Activated CD4-positive, alpha-beta T cell treated with anti-CD3 and anti-CD28 coated beads for 48 hours (primary cell): Measurements from ENCODE around the gene PPFIA2.
A peak's percentile ranks its signal among the peaks of the same experiment; 100 is the strongest.

Source experiments
- DNase-seq: peaks from one replicate; pipeline ENCODE4 v3.0.0-alpha.2; 2020

PPFIA2 gene

DNA sequence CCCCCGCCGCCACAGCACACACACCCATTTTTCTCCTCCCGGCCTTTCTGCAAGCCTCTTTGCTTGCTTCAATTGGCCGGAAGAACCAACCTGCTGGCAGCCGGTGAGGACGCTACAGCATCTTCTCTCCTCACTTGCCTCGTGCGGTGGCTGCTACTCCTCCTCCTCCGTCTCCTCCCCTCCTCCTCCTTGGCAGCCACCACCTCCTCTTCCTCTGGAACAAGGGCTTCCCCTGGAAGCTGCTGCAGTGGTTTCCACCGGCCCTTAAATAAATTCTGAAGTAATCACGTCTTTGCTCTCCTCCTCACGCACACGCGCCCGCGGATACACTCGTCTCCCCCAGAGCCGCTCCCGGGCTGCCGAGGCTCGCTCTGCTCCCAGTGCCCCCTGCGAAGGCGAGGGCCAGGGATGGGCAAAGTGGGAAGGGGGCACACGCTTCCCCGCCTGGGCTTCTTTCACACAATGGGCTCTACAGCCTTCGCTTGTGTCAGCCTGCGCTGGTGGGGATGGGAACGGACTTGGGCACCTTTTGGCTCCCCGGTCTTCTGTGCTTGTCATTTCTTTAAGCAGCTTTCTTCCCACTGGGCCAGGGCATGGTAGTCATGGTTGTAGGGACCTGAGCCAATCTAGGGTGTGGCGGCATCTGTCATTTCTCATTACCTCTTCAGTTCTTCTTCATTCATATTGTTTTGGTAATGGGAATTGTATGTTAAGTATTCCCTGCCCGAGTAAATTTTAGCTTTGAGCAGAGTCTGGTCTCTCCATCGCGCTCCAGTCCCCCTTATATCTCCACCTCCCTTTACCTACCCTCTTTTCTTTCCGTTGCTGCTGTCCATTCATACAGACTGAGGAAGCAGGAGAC lies at the start of gene PPFIA2:
PPFIA2 (minus strand) TSS at position 161 of the 862 bp plus-strand sequence.
- DNase-seq = peak; percentile 25

DNA sequence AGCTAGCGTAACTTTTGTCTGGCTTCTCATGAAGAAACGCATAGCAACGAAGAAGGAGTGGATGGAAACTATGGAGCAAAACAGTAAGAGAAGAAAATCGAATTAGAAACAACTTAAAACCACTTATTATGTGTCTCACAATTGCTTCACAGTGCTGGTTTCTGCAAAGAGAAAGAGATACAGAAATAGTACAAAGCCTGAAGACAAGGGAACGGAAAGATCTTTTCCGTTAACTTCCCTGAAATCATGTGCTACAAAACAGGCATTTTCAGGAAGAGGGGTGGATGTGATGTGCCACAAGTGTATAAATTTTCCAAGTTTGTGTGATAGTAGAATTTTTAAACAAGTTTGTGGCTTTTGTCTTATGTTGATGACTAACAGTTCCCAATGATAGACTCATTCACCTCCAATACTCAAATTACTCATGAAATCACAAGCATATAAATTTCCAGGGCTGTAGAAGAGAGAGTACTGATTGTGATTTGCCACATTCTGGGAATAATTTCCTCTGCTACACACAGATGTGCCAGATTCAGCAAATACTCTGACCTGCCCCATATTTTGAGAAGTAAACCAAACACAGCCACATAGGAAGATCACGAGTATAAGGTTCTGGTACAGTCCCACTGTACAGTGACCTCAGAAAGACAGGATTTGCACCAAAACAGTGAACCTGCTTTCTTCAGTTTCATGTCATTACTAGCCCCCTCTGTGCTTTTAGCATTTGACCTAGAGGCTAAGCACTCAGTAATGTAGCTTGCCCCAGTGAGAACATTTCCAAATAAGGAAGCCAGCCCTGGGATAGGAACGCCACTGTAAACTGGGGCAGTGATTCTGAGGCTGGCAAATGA lies 41.4 kb upstream of the PPFIA2 start:
- no peak for DNase-seq

DNA sequence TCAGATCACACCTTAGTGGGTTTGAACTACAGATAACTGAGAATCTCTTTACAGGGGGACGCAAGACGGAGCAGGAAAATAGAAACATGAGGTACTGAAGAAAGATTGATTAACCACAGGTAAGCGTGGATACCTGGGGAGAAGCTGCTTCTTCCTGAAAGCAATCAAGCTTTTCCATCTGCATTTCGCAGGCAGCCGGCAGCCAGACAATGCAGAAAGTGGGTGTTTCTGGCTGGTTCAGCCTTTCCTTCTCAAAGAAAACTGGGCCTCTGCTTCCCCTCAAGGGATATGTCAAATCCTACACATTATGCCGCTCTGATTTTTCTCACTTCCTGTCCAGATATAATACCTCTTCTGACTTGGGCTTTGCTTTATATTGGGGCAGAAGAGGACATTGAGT lies 39.1 kb upstream of the PPFIA2 start:
- DNase-seq = no peak

DNA sequence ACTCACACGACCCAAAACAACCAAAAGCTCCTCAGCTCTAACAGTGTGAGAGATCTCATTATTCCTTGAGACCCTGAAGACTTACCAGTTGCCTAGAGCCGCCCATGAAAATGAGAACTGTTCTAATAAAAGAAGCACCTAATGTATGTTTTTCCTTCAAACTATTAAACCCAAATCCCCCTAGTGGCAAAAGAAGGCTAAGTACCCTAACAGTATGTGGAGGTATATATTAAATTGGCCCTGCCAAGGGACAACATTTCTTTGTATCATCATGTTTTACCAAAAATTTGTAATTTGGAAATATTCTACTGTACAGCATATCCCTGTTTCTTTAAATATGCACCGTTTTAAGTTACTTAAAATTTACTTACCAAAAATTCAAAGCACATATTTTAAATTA lies 38.0 kb upstream of the PPFIA2 start:
- DNase-seq = no peak

DNA sequence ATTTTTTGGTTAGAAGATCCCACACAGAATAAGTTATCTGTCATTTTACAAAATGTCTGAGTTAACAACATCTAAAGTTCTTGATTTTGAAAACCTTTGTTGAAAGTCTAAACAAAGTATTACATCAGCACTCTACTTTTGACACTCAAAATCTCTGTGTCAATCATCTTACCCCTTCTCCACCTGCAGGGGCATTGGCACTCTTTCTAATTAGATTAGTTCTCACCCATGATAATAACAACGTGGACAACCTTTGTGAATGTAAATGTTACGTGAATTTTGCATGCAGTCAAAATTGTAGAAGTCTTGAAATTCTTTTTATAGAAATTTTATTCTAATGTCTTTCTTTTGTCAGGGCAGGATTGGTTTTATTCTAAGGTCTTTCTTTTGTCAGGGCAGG lies 33.5 kb upstream of the PPFIA2 start:
- DNase-seq = no peak

DNA sequence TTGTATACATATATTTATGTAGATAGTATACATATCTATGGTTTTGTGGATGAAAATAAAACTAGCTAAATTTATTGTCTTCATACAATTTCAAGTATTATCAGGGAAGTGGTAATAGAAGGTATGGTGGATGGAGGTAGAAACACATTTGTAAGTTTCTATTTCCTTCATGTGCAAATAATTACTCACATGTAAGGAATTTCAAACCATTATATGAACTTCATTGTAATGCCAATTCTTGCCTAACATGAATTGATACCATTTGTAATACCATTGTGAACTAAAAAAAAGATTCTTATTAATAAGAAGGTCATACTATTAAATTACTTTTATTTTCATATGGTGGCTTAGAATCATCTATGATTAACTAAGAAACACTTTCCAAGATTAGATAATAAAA lies 20.1 kb upstream of the PPFIA2 start:
- no peak for DNase-seq

DNA sequence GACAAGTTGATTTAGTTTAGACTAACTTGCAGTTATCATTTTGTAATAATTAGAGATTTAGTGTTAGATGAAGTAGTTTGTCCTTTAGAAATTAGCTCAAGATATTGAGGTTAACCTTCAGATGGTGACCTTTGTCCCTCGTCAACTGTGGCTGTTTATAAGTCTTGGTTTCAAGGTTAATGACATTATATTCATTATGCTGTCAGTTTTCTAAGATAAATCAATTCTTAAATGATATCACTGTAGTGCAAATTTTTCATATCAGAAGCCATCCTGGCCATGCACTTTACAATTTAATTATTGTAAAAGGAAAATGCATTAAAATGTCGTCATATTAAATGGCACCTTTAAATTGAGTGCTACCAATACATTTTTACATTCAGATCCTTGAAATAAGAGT lies 19.6 kb upstream of the PPFIA2 start:
- no peak for DNase-seq

DNA sequence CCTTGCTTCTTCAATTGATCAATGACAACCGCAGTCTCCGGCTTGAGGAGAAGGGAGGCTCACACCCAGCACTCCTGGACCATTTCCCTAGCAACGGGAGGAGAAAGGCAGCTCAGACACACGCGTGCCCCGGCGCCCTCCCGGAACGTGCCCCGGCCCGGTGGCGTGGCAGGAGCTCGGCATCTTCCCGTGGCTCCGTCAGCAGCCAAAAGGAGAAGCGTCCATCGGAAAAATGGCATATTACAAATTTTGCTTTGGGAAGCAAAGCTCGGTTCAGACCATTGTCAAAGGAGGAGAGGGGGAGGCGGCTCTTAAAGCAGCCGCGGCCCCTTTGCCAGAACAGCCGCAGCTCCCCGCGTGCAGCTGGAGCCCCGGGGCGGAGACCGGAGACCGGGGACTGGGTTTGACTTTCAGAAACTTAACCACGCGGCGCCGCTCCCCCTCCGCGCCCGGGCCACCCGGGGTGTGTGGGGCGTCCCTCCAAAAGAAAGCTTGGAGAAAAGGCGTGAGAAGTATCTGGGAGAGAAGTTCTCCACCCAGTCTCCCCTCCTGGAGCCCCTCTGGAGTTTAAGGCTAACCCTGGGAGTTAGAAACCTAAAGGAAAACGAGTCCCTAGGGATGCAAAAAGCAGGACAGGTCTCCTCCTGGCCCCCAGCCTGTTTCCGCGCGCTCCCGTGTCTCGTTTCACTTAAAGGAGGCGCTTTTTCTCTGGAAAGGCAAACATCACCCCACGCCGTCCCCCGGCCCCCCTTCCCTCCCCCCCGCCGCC lies 545 bp downstream of the PPFIA2 start:
- peak; percentile 27 for DNase-seq

DNA sequence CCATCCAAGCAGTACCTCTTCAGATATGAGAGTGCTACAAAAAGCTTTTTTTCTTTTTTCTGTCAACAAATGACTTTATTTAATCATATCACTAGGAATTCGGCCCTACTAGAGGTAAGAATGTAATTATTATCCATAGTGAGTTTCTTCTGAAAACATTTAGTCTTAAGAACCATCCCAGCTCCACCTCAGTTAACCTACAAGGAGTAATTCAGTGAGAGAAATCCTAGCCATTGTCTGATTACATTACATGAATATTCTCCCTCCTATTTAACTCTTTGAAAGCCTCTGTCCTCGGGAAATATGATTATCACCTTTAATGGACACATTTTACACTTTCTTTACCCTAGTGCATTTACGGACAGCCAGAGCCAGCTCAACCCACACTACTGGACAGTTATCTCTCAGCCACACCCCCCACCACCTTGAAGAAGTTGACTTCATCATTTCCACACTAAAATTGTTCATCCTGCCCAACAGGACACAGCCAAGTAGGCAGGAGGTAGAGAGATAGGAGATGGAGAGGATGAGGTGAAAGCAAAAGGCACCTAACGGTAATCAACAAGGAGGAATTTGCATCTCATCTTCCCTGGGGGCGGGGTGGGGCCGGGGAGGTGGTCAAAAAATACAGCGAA lies 1.3 kb downstream of the PPFIA2 start:
- no peak for DNase-seq

DNA sequence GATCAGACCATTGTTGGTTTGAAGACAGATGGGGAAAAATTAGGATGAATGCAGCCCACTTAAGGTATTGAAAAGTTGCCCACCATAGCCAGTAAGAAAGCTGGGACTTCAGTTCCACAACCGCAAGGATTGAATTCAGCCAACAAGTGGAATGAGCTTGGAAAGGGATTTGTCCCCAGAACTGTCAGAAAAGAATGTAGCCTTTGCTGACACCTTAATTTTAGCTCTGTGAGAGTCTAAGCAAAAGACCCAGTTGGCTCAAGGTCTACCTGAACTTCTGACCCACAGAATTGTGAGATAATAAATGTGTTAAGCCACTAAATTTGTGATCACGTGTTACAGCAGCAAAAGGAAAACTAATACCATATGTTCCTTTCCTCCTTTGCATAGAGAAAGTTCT lies 29.4 kb downstream of the PPFIA2 start:
- no peak for DNase-seq

DNA sequence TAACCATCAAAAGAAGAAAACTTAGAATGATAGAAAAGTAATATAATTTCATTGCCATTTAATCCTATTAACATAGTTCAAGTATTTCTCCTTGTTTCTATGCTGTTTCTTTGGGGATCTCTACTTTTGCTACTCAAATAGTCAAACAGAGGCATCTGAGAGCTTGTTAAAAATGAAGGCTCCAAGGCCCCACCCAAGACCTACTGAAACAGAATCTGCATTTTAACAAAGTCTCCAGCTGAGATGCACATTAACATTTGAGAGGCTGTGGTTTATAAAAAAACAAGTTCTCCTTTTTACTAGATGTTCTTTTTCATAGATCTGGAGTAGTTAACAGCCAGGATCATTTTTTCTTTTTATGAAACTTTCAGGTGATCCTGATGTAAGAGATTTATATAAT lies 31.8 kb downstream of the PPFIA2 start:
- DNase-seq = no peak

DNA sequence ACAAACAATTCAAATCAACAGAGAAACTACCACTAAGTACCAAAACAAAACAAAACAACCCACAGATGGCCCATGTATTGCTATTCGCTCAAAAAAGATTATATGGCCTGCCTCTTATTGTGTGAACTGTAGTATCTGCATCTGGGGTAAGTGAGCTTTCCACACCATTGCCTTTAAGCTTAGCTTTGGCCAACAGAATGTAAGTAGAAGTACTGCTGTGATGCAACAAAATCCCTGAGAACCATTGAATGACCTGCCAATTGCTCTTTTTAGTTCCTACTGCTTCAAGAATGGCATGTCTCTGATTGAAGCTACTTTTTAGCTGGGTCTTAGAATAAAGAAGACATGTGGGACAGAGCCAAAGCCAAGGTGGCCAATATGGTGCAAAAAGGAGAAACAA lies 32.5 kb downstream of the PPFIA2 start:
- DNase-seq = no peak

DNA sequence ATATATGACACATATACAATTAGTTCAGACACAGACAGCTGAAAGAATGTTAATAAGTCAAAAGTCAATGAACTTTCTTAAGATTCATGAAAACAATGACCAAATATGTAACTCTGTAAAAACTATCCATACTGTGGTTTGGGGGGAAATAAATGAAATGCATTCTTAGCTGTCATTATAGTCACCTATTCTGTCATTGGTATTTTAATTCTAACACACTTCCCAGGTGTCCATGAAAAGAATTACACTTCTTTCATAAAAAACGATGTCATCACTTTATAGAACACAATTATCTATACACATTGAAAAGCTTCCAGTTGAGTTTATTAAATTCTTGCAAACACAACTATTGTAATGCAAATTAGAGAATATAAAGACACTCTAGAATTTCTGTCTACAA lies 35.8 kb downstream of the PPFIA2 start:
- no peak for DNase-seq

DNA sequence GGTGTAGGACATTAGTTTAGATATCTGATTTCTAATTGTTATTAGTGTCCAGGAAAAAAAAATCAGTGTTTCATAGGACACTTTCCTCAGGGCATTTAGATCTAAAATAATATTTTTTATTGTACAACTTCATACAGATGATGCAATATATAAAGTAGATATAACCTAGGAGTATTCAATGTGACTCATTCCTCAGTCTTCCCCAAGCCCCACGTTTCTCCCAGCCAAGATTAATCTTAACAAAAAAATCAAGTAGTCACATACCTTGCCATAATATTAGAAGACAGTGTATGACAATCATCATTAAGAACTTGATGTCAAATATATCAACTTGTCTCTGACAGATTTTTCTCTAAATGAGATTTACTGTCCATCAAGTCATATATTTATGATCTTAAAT lies 37.1 kb downstream of the PPFIA2 start:
- DNase-seq = no peak

DNA sequence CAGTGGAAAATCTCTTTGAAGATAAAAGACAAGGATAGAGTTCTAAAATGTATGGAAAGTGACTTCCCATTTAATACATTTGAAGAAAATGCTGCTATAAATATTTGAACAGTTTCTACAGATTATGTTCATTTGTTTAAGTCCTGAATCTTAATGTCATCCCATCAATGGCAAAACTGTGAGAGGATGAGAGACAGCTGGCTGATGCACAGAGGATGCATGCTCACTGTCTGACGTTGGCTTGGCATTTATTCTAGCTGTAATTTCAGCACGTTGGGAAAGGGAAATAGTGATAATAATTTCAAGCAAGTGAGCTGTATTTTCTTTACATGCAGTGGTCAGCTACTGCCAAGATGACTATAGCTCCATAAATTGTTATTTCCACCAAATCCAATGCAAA lies 40.5 kb downstream of the PPFIA2 start:
- DNase-seq = no peak

DNA sequence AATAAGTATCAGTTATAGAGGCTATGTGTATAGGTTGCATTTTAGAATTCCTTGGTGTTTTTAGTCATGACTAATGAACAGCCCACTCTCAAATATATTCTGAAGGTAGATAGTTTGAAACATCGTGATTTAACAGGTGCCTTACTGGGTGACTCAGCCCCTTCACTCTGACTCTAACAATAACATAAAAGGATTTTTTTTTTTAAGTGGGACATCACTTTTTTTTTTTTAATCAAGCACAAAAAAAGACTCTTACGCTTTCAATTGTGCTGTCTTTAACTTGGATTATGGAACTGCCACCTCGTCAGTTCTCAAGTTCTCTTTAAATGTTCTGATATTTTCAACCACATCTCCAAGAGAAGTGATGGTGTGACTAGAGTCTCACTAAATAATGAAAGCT lies 46.6 kb downstream of the PPFIA2 start:
- DNase-seq = no peak

DNA sequence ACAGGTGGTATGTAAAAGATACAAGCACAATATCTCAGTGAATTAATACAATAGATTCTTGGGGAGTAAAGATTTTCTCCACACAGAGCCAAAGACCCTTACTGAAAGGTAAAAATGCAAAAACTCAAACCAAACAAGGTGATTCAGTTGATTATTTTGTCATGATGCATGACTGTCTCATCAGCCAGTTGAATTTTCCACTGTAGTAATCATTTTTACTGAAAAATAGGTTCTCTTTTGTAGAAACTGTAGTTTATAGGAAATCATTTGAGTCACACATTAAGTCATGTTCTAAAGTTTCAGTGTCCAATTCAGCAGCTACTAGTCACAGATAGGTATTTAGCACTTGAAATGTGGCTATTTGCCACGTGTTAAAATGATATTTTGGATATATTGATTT lies 53.6 kb downstream of the PPFIA2 start:
- DNase-seq = no peak

DNA sequence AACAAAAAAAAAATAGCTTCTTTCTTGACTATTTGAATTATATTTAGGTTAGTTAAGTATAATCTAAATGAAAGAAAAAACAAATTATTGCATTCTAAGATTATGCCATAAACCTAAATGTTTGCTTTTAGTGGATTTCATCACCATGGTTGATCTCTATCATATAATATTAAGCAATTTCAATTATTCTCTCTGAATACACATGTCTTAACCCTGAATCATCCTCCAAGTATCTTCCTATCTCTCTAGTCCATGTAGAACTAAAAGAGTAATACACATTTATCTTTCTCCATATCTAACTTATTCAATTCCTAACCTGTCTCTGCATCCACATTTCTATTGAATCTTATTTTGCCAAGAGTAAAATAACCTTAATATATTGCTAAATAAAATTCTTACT lies 59.6 kb downstream of the PPFIA2 start:
- no peak for DNase-seq

DNA sequence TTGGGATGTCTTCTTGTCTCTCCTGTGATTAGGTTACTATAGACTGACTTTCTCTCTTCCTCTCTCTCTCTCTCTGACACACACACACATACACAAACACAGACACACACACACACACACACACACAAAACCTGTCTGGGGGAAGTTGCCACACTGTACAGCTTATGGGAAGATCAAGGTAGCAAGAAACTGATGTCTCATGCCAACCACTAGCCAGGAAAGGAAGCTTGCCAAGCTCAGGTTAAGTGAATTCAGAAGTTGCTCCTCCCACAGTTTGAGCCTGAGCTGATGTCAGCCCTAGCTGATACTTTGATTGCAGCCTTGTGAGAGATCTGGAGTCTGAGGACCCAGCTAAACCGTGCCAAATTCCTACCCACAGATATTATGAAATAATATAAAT lies 67.1 kb downstream of the PPFIA2 start:
- no peak for DNase-seq

DNA sequence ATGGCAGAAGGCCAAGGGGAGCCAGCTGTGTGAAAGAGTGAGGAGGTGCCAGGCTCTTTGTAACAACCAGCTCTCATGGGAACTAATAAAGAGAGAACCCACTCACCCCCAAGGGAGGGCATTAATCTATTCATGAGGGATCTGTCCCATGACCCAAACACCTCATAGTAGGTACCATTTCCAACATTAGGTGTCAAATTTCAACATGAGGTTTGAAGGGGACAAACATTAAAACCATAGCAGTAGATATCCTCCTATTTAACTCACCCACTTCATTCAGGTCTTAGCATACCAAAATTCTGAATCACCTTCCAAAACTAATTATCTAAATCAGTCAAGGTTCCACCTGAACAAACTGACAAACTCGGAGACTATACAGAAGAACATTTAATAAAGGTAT lies 75.3 kb downstream of the PPFIA2 start:
- DNase-seq = no peak

DNA sequence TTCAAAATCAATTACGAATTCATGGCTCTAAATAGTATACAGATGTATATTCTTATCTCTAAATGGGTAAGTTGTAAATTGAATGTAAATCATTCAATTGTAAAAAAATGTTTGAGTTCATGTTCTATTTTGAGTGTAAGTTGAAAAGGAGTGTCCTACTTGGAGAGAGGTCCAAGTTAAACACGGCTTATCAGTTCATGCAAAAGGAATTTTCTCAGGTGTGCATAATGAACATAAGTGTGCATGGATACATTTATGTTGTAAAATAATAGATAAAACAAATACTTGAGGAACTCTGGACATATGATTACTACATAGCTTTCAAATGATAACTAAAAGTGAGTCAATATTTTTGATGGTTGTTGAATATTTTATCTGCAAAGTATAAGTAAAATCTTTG lies 79.5 kb downstream of the PPFIA2 start:
- no peak for DNase-seq

DNA sequence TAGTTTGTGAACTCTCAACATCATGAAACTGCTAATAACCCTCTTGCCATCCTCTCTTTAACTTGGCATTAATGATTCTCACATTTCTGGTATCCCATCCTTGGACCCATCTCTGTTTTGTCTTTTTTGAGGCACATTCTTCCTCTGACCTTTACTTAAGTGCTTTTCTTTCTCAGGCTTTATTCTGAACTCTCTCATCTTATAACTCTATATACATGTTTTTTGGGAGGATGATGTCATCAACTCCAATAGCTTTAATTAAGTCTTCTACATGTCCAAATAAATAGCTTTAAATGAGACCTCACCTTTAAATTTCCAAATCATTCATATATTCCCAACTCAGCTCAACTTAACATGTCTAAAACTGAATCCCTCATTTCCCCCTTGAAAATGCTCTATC lies 88.4 kb downstream of the PPFIA2 start:
- no peak for DNase-seq

DNA sequence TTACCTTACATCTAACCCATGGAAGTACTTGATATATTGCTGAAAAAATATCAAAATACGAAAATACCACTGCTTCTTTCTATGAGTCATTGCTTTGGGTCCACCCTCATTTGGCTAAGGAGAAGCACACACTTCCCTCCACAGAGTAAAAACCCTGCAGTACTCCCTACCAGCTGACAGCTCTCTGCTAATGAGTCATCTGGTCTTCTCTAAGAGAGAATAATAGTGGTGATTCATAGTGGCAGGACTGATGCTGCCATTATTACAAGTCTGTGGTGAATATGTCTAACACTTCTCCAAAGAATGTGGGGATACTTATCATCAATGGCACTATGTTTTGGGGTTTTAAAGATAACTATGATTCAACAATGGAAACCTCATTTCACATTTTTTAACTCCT lies 90.7 kb downstream of the PPFIA2 start:
- DNase-seq = peak; percentile 34
